ENCODE data around the gene MADCAM1.

MADCAM1 gene

GRCh38 chr19:469833-470232 is 26.5 kb upstream of the MADCAM1 start:
- no peaks in the 10 kb centered on the region for H3K36me3 ChIP-seq (ENCODE audit: control insufficient read depth, insufficient read depth, low read length)
- TF ChIP-seq CTCF (IDR thresholded peaks at IDR 0.05; ENCODE audit: insufficient read depth, low read length, poor library complexity, severe bottlenecking) = no peak
- no peak overlapping the region for H3K4me3 ChIP-seq (replicated peaks; ENCODE audit: low read depth, low read length)
- H3K27me3 ChIP-seq (replicated peaks; ENCODE audit: control insufficient read depth, insufficient read depth, low read length) = no peaks in the 10 kb centered on the region
- DNase-seq (ENCODE audit: extremely low read depth, insufficient read length) = no peak

GRCh38 chr19:470701-471100 is 25.6 kb upstream of the MADCAM1 start:
- no peak for TF ChIP-seq CTCF (IDR thresholded peaks at IDR 0.05; ENCODE audit: insufficient read depth, low read length, poor library complexity, severe bottlenecking)
- no peaks in the 10 kb centered on the region for H3K36me3 ChIP-seq (ENCODE audit: control insufficient read depth, insufficient read depth, low read length)
- no peak overlapping the region for H3K4me3 ChIP-seq (replicated peaks; ENCODE audit: low read depth, low read length)
- no peak for DNase-seq (ENCODE audit: extremely low read depth, insufficient read length)
- H3K27me3 ChIP-seq (replicated peaks; ENCODE audit: control insufficient read depth, insufficient read depth, low read length) = no peaks in the 10 kb centered on the region

- no peaks in the 10 kb centered on the region for H3K27me3 ChIP-seq (replicated peaks; ENCODE audit: control insufficient read depth, insufficient read depth, low read length)
- no peak for TF ChIP-seq CTCF (IDR thresholded peaks at IDR 0.05; ENCODE audit: insufficient read depth, low read length, poor library complexity, severe bottlenecking)
- DNase-seq (ENCODE audit: extremely low read depth, insufficient read length) = no peak
- H3K4me3 ChIP-seq (replicated peaks; ENCODE audit: low read depth, low read length) = no peak overlapping the region
- no peaks in the 10 kb centered on the region for H3K36me3 ChIP-seq (ENCODE audit: control insufficient read depth, insufficient read depth, low read length)
Observed at GRCh38 chr19:472005-472858, 24.1 kb upstream of the MADCAM1 start.

GRCh38 chr19:474126-475078 is 21.9 kb upstream of the MADCAM1 start:
- H3K36me3 ChIP-seq (ENCODE audit: control insufficient read depth, insufficient read depth, low read length) = no peaks in the 10 kb centered on the region
- no peaks in the 10 kb centered on the region for H3K27me3 ChIP-seq (replicated peaks; ENCODE audit: control insufficient read depth, insufficient read depth, low read length)
- TF ChIP-seq CTCF (IDR thresholded peaks at IDR 0.05; ENCODE audit: insufficient read depth, low read length, poor library complexity, severe bottlenecking) = no peak
- H3K4me3 ChIP-seq (replicated peaks; ENCODE audit: low read depth, low read length) = no peak overlapping the region
- DNase-seq (ENCODE audit: extremely low read depth, insufficient read length) = no peak

GRCh38 chr19:475360-475759 is 20.9 kb upstream of the MADCAM1 start:
- TF ChIP-seq CTCF (IDR thresholded peaks at IDR 0.05; ENCODE audit: insufficient read depth, low read length, poor library complexity, severe bottlenecking) = no peak

More at GRCh38 chr19:475360-475759, 20.9 kb upstream of the MADCAM1 start:
- H3K36me3 ChIP-seq (ENCODE audit: control insufficient read depth, insufficient read depth, low read length) = no peaks in the 10 kb centered on the region
- H3K4me3 ChIP-seq (replicated peaks; ENCODE audit: low read depth, low read length) = no peak overlapping the region
- H3K27me3 ChIP-seq (replicated peaks; ENCODE audit: control insufficient read depth, insufficient read depth, low read length) = no peaks in the 10 kb centered on the region
- no peak for DNase-seq (ENCODE audit: extremely low read depth, insufficient read length)
